IMR-90 (cell line): ENCODE measurements around the gene ADD1. TPM values are rescaled to one million over a fixed set of nuclear protein-coding genes. Genes with fewer than 3 reads are reported as not detected.

Source experiments
- ATAC-seq: fragments of 200-7000 bp; cut with Tn5 transposase; 2 replicates; pipeline ENCODE4 v1.9.1; 2020; ENCODE audit warnings: low read depth, mild to moderate bottlenecking, moderate library complexity
- BruUV-seq: library from RNA; stranded (reverse); fragments of 400-500 nt; replicated peaks from 2 replicates; lab custom pipeline; 2021; lab: Mats Ljungman, UMichigan
- CTCF ChIA-PET: fragments of 300-600 bp; formaldehyde crosslinking; extraction: SDS; loops from one replicate; lab custom pipeline; 2021; ENCODE audit warnings: antibody characterized with exemption; lab: Yijun Ruan, JAX
- POLR2A ChIA-PET: fragments of 300-600 bp; sonication (Branson Sonifier 250); formaldehyde crosslinking; loops from one replicate; lab custom pipeline; 2022; ENCODE audit warnings: antibody characterized with exemption; ENCODE audit not compliant: unreplicated experiment; lab: Charles Lee
- DNase-seq: peaks from one replicate; pipeline ENCODE4 v3.0.0; 2013
- H2AFZ ChIP-seq: replicated peaks from 2 replicates; pipeline ENCODE3; 2013; ENCODE audit warnings: low read length, mild to moderate bottlenecking; ENCODE audit not compliant: poor library complexity
- H2AK5ac ChIP-seq: 2 replicates; pipeline ENCODE4 v1.6.1; 2013; ENCODE audit warnings: low read depth, low read length, inconsistent platforms
- H2AK9ac ChIP-seq: replicated peaks from 2 replicates; pipeline ENCODE3; 2013; ENCODE audit warnings: mild to moderate bottlenecking, low read depth, low read length, moderate library complexity; ENCODE audit not compliant: poor library complexity
- H2BK120ac ChIP-seq: 2 replicates; pipeline ENCODE4 v1.6.1; 2013; ENCODE audit warnings: low read depth, low read length, inconsistent platforms
- H2BK15ac ChIP-seq: 3 replicates; pipeline ENCODE4 v1.6.1; 2013; ENCODE audit warnings: low read depth, low read length, inconsistent platforms
- H2BK20ac ChIP-seq: 2 replicates; pipeline ENCODE4 v1.6.1; 2013; ENCODE audit warnings: low read depth, mild to moderate bottlenecking, inconsistent platforms, low read length, moderate library complexity
- H2BK5ac ChIP-seq: 2 replicates; pipeline ENCODE4 v1.6.1; 2013; ENCODE audit warnings: mild to moderate bottlenecking, low read depth, low read length, inconsistent platforms; ENCODE audit not compliant: poor library complexity, severe bottlenecking
- H3K14ac ChIP-seq: replicated peaks from 2 replicates; pipeline ENCODE4 v1.6.1; 2013; ENCODE audit warnings: low read depth, low read length, inconsistent platforms
- H3K18ac ChIP-seq: 2 replicates; pipeline ENCODE4 v1.6.1; 2013; ENCODE audit warnings: low read depth, low read length, control low read depth
- H3K23ac ChIP-seq: 2 replicates; pipeline ENCODE4 v1.6.1; 2013; ENCODE audit warnings: low read depth, low read length, inconsistent platforms
- H3K27ac ChIP-seq: 2 replicates; pipeline ENCODE4 v1.5.1; 2013; ENCODE audit warnings: mild to moderate bottlenecking, control low read depth, low read length; ENCODE audit not compliant: insufficient read depth
- H3K27me3 ChIP-seq: 2 replicates; pipeline ENCODE4 v1.6.1; 2013; ENCODE audit warnings: low read length; ENCODE audit not compliant: control insufficient read depth, insufficient read depth
- H3K36me3 ChIP-seq: 2 replicates; pipeline ENCODE4 v1.6.1; 2013; ENCODE audit warnings: low read length, mixed read lengths; ENCODE audit not compliant: control insufficient read depth, insufficient read depth
- H3K4ac ChIP-seq: 2 replicates; pipeline ENCODE4 v1.6.1; 2013; ENCODE audit warnings: low read depth, low read length, inconsistent platforms
- H3K4me1 ChIP-seq: 2 replicates; pipeline ENCODE4 v1.6.1; 2013; ENCODE audit warnings: low read length, mixed read lengths; ENCODE audit not compliant: control insufficient read depth, insufficient read depth
- H3K4me2 ChIP-seq: 2 replicates; pipeline ENCODE4 v1.6.1; 2013; ENCODE audit warnings: low read depth, mild to moderate bottlenecking, control low read depth, low read length, moderate library complexity
- H3K4me3 ChIP-seq: 2 replicates; pipeline ENCODE4 v1.5.1; 2013; ENCODE audit warnings: low read depth, mild to moderate bottlenecking, control low read depth, low read length, moderate library complexity; ENCODE audit not compliant: insufficient read depth
- H3K56ac ChIP-seq: 2 replicates; pipeline ENCODE4 v1.6.1; 2013; ENCODE audit warnings: low read length, inconsistent platforms; ENCODE audit not compliant: insufficient read depth; ENCODE audit errors: extremely low read depth
- H3K79me1 ChIP-seq, 2 experiments: 2 replicates each; pipeline ENCODE4 v1.6.1; 2013; ENCODE audit warnings: low read length in 2 of 2, inconsistent platforms in 1 of 2, low read depth in 1 of 2
- H3K9ac ChIP-seq: 2 replicates; pipeline ENCODE4 v1.6.1; 2013; ENCODE audit warnings: low read depth, low read length, control low read depth
- H3K9me1 ChIP-seq: 2 replicates; pipeline ENCODE4 v1.6.1; 2013; ENCODE audit warnings: low read length, inconsistent platforms; ENCODE audit not compliant: insufficient read depth
- H3K9me3 ChIP-seq: 2 replicates; pipeline ENCODE4 v1.6.1; 2013; ENCODE audit warnings: low read length; ENCODE audit not compliant: control insufficient read depth, insufficient read depth
- H4K20me1 ChIP-seq: 2 replicates; pipeline ENCODE4 v1.6.1; 2013; ENCODE audit warnings: low read length, inconsistent platforms; ENCODE audit not compliant: insufficient read depth
- H4K5ac ChIP-seq: 2 replicates; pipeline ENCODE4 v1.6.1; 2013; ENCODE audit warnings: mild to moderate bottlenecking, low read depth, low read length, control low read depth
- H4K8ac ChIP-seq, 2 experiments: 2 replicates each; pipeline ENCODE4 v1.6.1; 2013; ENCODE audit warnings: low read depth in 2 of 2, low read length in 2 of 2, control low read depth in 1 of 2, inconsistent platforms in 1 of 2
- H4K91ac ChIP-seq: 2 replicates; pipeline ENCODE4 v1.6.1; 2013; ENCODE audit warnings: low read depth, low read length, inconsistent platforms; ENCODE audit not compliant: insufficient read depth
- BHLHE40 ChIP-seq: fragments of 150-350 bp; IDR thresholded peaks from 2 replicates; pipeline ENCODE4 v1.6.1; 2016; ENCODE audit warnings: mild to moderate bottlenecking, low read depth, low read length
- CEBPB ChIP-seq: IDR thresholded peaks from 2 replicates; pipeline ENCODE4 v1.6.1; 2012; ENCODE audit warnings: low read depth, low read length, improper control_type of control experiment
- CHD1 ChIP-seq: IDR thresholded peaks from 2 replicates; pipeline ENCODE4 v1.6.1; 2012; ENCODE audit warnings: low read depth, low read length, improper control_type of control experiment
- CTCF ChIP-seq: conservative IDR thresholded peaks from 2 replicates; pipeline ENCODE4 v1.5.1; 2012; ENCODE audit warnings: mild to moderate bottlenecking, low read depth, low read length, improper control_type of control experiment
- ELK1 ChIP-seq: fragments of 150-350 bp; IDR thresholded peaks from 2 replicates; pipeline ENCODE4 v1.6.1; 2016; ENCODE audit warnings: low read depth, mild to moderate bottlenecking, low read length, moderate library complexity, borderline replicate concordance
- FOS ChIP-seq: fragments of 150-350 bp; IDR thresholded peaks from 2 replicates; pipeline ENCODE4 v1.6.1; 2016; ENCODE audit warnings: low read depth, low read length
- MAFK ChIP-seq: IDR thresholded peaks from 2 replicates; pipeline ENCODE4 v1.6.1; 2012; ENCODE audit warnings: low read depth, low read length, improper control_type of control experiment
- MAZ ChIP-seq: IDR thresholded peaks from 2 replicates; pipeline ENCODE4 v1.6.1; 2012; ENCODE audit warnings: low read depth, mild to moderate bottlenecking, low read length, improper control_type of control experiment, moderate library complexity, borderline replicate concordance
- NFE2L2 ChIP-seq: fragments of 150-350 bp; IDR thresholded peaks from 2 replicates; pipeline ENCODE4 v1.6.1; 2016; ENCODE audit warnings: low read depth, mild to moderate bottlenecking, low read length
- POLR2A ChIP-seq: IDR thresholded peaks from 2 replicates; pipeline ENCODE4 v1.6.1; 2012; ENCODE audit warnings: mild to moderate bottlenecking, low read depth, low read length
- RAD21 ChIP-seq: IDR thresholded peaks from 2 replicates; pipeline ENCODE4 v1.6.1; 2012; ENCODE audit warnings: low read length, improper control_type of control experiment
- RCOR1 ChIP-seq: IDR thresholded peaks from 2 replicates; pipeline ENCODE4 v1.6.1; 2012; ENCODE audit warnings: mild to moderate bottlenecking, low read length, improper control_type of control experiment; ENCODE audit not compliant: insufficient replicate concordance
- RFX5 ChIP-seq: IDR thresholded peaks from 2 replicates; pipeline ENCODE4 v1.8.0; 2012; ENCODE audit warnings: low read depth, mild to moderate bottlenecking, low read length, moderate library complexity
- SMC3 ChIP-seq: fragments of 150-350 bp; IDR thresholded peaks from 2 replicates; pipeline ENCODE4 v1.6.1; 2016; ENCODE audit warnings: low read depth, mild to moderate bottlenecking, antibody characterized with exemption, low read length, moderate library complexity
- USF2 ChIP-seq: fragments of 150-350 bp; IDR thresholded peaks from 2 replicates; pipeline ENCODE4 v1.6.1; 2017; ENCODE audit warnings: mild to moderate bottlenecking, antibody characterized with exemption, low read length, low read depth
- WGBS, 2 experiments: methylation state at CpG; one replicate each; pipeline versions ENCODE4 v1.1.5 to v1.1.7; 2013; ENCODE audit warnings: missing lambda C conversion rate in 2 of 2; ENCODE audit not compliant: insufficient read length in 1 of 2; ENCODE audit errors: extremely low coverage in 2 of 2; 5-methylcytosine and 5-hydroxymethylcytosine counted together
- dilution Hi-C: fragments of 300-500 bp; cut with HindIII; formaldehyde crosslinking; loops from one replicate; pipeline ENCODE4 v1.14.3; 2018; ENCODE audit warnings: low sequenced_read_pairs; ENCODE audit not compliant: unreplicated experiment
- in situ Hi-C: fragments of 300-500 bp; cut with MboI; formaldehyde crosslinking; loops from 3 replicates; pipeline ENCODE4 v1.14.3; 2019; ENCODE audit warnings: low sequenced_read_pairs, inconsistent platforms, mixed read lengths
- intact Hi-C: fragments of 100-400 bp; cut with micrococcal nuclease; formaldehyde crosslinking; loops from 2 replicates; pipeline ENCODE4 v1.10.0; 2022
- polyA plus RNA-seq, 3 experiments: library from polyadenylated mRNA; depleted of rRNA; stranded (reverse); fragments of >200 nt; gene quantifications; 2 replicates each; pipeline ENCODE4 v1.2.3, GENCODE V29; 2012; ENCODE audit warnings: low replicate concordance in 1 of 3
- total RNA-seq: library from RNA; depleted of rRNA; stranded (reverse); fragments of >200 nt; gene quantifications from 2 replicates; pipeline ENCODE4 v1.2.3, GENCODE V29; 2012

ADD1 gene
- total and polyA plus RNA-seq, 2 of the 4 experiments (the other 2 are of a cell fraction): 122 to 215 TPM

- no peak for ATAC-seq
- CTCF ChIA-PET: no interaction called here
- H4K5ac ChIP-seq: no peak overlapping the region
- TF ChIP-seq BHLHE40: no peak
- TF ChIP-seq USF2: no peak
- TF ChIP-seq CTCF: no peak
- no peak for TF ChIP-seq SMC3
- TF ChIP-seq RCOR1: no peak
- TF ChIP-seq MAFK: no peak
- no peak for TF ChIP-seq RAD21
- TF ChIP-seq MAZ: no peak
- TF ChIP-seq POLR2A: no peak
- no peak for TF ChIP-seq FOS
- TF ChIP-seq CHD1: no peak
- no peak for TF ChIP-seq CEBPB
- TF ChIP-seq ELK1: no peak
- no peak for TF ChIP-seq NFE2L2
- no peak for TF ChIP-seq RFX5
- no peak overlapping the region for H2AK5ac ChIP-seq
- no peak overlapping the region for H4K91ac ChIP-seq
- H3K9me1 ChIP-seq: peaks cover 23% of the 10 kb centered on the region
- H3K4ac ChIP-seq: no peak overlapping the region
- H3K36me3 ChIP-seq: peaks cover 2% of the 10 kb centered on the region
- H3K23ac ChIP-seq: peak overlapping the region; percentile 87; the same call in 1 of the 2 replicates
- no TSS peak for BruUV-seq
- H2BK20ac ChIP-seq: no peak overlapping the region
- H4K20me1 ChIP-seq: peaks cover 86% of the 10 kb centered on the region
- no peak overlapping the region for H3K27ac ChIP-seq
- H2BK120ac ChIP-seq: no peak overlapping the region
- H2BK15ac ChIP-seq: no peak overlapping the region
- H3K79me1 ChIP-seq: peaks cover 21 to 76% of the 10 kb centered on the region in 2 experiments
- intact Hi-C loops (no loop called here), in situ Hi-C loops (no loop called here), dilution Hi-C loops (no loop called here)
- no peak overlapping the region for H3K18ac ChIP-seq
- H3K4me3 ChIP-seq: no peak overlapping the region
- H2BK5ac ChIP-seq: no peak overlapping the region
- no peak overlapping the region for H4K8ac ChIP-seq
- H3K14ac ChIP-seq: no peak overlapping the region
- no peaks in the 10 kb centered on the region for H3K27me3 ChIP-seq
- POLR2A ChIA-PET: no interaction called here
- peaks cover 36% of the 10 kb centered on the region for H3K4me1 ChIP-seq
- no peak for DNase-seq
- H3K9me3 ChIP-seq: no peaks in the 10 kb centered on the region
- H3K4me2 ChIP-seq: peak overlapping the region; percentile 30; the same call in 1 of the 2 replicates
- no peak overlapping the region for H2AK9ac ChIP-seq
- H3K9ac ChIP-seq: no peak overlapping the region
- no peak overlapping the region for H3K56ac ChIP-seq
- H2AFZ ChIP-seq: no peak overlapping the region
- WGBS, 2 experiments: no CpG with 5 or more reads among the region's 3 CpGs
These were observed 15.9 kb downstream of the ADD1 start for GRCh38 chr4:2859514-2859913.
